Kidney (tissue), 14 donors: ENCODE data around the gene BCAS2. TPM values are rescaled to one million over a fixed set of nuclear protein-coding genes. Genes with fewer than 3 reads are reported as not detected.

Experiments used
- DNase-seq, 5 donors: peaks; one replicate each; pipeline ENCODE4 v3.0.0-alpha.2; 2013 to 2020
- FAIRE-seq: peaks from 2 replicates; lab custom pipeline; 2012; peaks lifted over from hg19 to GRCh38; lab: Jason Lieb, UNC
- H3K27ac ChIP-seq, 2 donors: one replicate each; pipeline ENCODE4 v1.7.0; 2013; ENCODE audit warnings: low read depth in 2 of 2, low read length in 2 of 2, inconsistent platforms in 1 of 2
- H3K27me3 ChIP-seq: one replicate; pipeline ENCODE4 v1.7.1; 2013; ENCODE audit warnings: low read length, inconsistent platforms; ENCODE audit not compliant: control insufficient read depth, insufficient read depth
- H3K36me3 ChIP-seq, 3 donors: one replicate each; pipeline versions ENCODE4 v1.7.0 to v1.7.1; 2013; ENCODE audit warnings: low read length in 3 of 3, control low read depth in 1 of 3, inconsistent platforms in 1 of 3; ENCODE audit not compliant: insufficient read depth in 3 of 3, control insufficient read depth in 2 of 3
- H3K4me1 ChIP-seq, 3 donors: one replicate each; pipeline versions ENCODE4 v1.7.0 to v1.7.1; 2013; ENCODE audit warnings: low read length in 3 of 3, inconsistent platforms in 1 of 3, low read depth in 1 of 3; ENCODE audit not compliant: control insufficient read depth in 2 of 3, insufficient read depth in 2 of 3
- H3K4me3 ChIP-seq, 3 donors: one replicate each; pipeline versions ENCODE4 v1.7.0 to v1.8.1; 2013; ENCODE audit warnings: low read length in 3 of 3, control low read depth in 1 of 3, inconsistent platforms in 1 of 3
- H3K9ac ChIP-seq, 3 donors: one replicate each; pipeline versions ENCODE4 v1.7.0 to v1.7.1; 2013; ENCODE audit warnings: low read length in 3 of 3, control low read depth in 1 of 3, inconsistent platforms in 1 of 3
- H3K9me3 ChIP-seq, 3 donors: one replicate each; pipeline versions ENCODE4 v1.7.0 to v1.7.1; 2013; ENCODE audit warnings: low read length in 3 of 3, control low read depth in 1 of 3, inconsistent platforms in 1 of 3; ENCODE audit not compliant: control insufficient read depth in 2 of 3, insufficient read depth in 1 of 3
- CTCF ChIP-seq: IDR thresholded peaks from 3 replicates; pipeline ENCODE4 v1.5.1; 2012; ENCODE audit warnings: mild to moderate bottlenecking, moderate library complexity, borderline replicate concordance; ENCODE audit not compliant: insufficient read depth; ENCODE audit errors: extremely low read depth
- intact Hi-C: fragments of 100-400 bp; cut with DNase I; formaldehyde crosslinking; loops from one replicate; pipeline ENCODE4 v1.11.1; 2022
- polyA plus RNA-seq: library from polyadenylated mRNA; stranded (reverse); fragments of 350-450 nt; fragmentation: Illumina TruSeq; extraction: RNeasy Lipid Tissue Mini Kit (QIAGEN cat#74804); gene quantifications from one replicate; pipeline ENCODE4 v1.2.3, GENCODE V29; 2014; ENCODE audit warnings: low read depth, low replicate concordance; ENCODE audit not compliant: insufficient read depth
- total RNA-seq: library from RNA; stranded (reverse); fragmentation: NEBNext Ultra II Directional; extraction: Animal tissue kit (Norgen Biotek cat#: 25700); gene quantifications from one replicate; pipeline ENCODE4 v1.2.1, GENCODE V29; 2021
- donor health status: control.
- donor health status: control.
- donor health status: control.
- donor health status: control.
- donor health status: control.
- donor health status: DM: yes; HTN: yes; CAD: no.
- donor health status: Normal renal cell carcinoma (clear cell type).

BCAS2 gene
- total and polyA plus RNA-seq, 2 donors from 2014 or later: 37.2 to 51.4 TPM

- no peaks in the 10 kb centered on the region for H3K4me1 ChIP-seq
- H3K36me3 ChIP-seq: no peaks in the 10 kb centered on the region
- H3K9me3 ChIP-seq: no peaks in the 10 kb centered on the region
- no peak overlapping the region for H3K9ac ChIP-seq
- DNase-seq: no peak
- no peaks in the 10 kb centered on the region for H3K27me3 ChIP-seq
- no peak overlapping the region for H3K4me3 ChIP-seq
- intact Hi-C loops: no loop called here
- TF ChIP-seq CTCF: no peak
- no peak for FAIRE-seq
- H3K27ac ChIP-seq: no peak overlapping the region
Measured at GRCh38 chr1:114551400-114551799, 30.0 kb downstream of the BCAS2 start.

- Histone ChIP-seq H3K36me3 (no peaks in the 10 kb centered on the region), H3K9me3 (no peaks in the 10 kb centered on the region), H3K27ac (no peak overlapping the region), H3K27me3 (no peaks in the 10 kb centered on the region), H3K4me1 (no peaks in the 10 kb centered on the region), H3K4me3 (no peak overlapping the region), H3K9ac (no peak overlapping the region)
- intact Hi-C loops: no loop called here
- FAIRE-seq (no peak), DNase-seq (no peak)
- no peak for TF ChIP-seq CTCF
Measured at GRCh38 chr1:114550336-114550735, 31.1 kb downstream of the BCAS2 start.

- no peak for DNase-seq
- no peaks in the 10 kb centered on the region for H3K36me3 ChIP-seq
- no peak for TF ChIP-seq CTCF
- intact Hi-C loops: no loop called here
- H3K4me3 ChIP-seq: no peak overlapping the region
- no peaks in the 10 kb centered on the region for H3K27me3 ChIP-seq
- FAIRE-seq: no peak
- no peak overlapping the region for H3K27ac ChIP-seq
- H3K9ac ChIP-seq: no peak overlapping the region
- H3K9me3 ChIP-seq: no peaks in the 10 kb centered on the region
- no peaks in the 10 kb centered on the region for H3K4me1 ChIP-seq
Measured at GRCh38 chr1:114549137-114549536, 32.3 kb downstream of the BCAS2 start.

- intact Hi-C loops: no loop called here
- H3K9me3 ChIP-seq: no peaks in the 10 kb centered on the region
- DNase-seq (no peak), FAIRE-seq (no peak)
- H3K27me3 ChIP-seq: no peaks in the 10 kb centered on the region
- H3K9ac ChIP-seq: no peak overlapping the region
- no peaks in the 10 kb centered on the region for H3K36me3 ChIP-seq
- H3K4me3 ChIP-seq: no peak overlapping the region
- no peak for TF ChIP-seq CTCF
- H3K4me1 ChIP-seq: no peaks in the 10 kb centered on the region
- H3K27ac ChIP-seq: no peak overlapping the region
Measured at GRCh38 chr1:114547076-114547475, 34.3 kb downstream of the BCAS2 start.
